Progenitor cell of endocrine pancreas (in vitro differentiated cells): ENCODE data around the gene SNAP29. TPM values are rescaled to one million over a fixed set of nuclear protein-coding genes. Genes with fewer than 3 reads are reported as not detected.

Experiments used
- DNase-seq: peaks from one replicate; pipeline ENCODE4 v3.0.0; 2021; ENCODE audit warnings: low spot score; ENCODE audit not compliant: unreplicated experiment
- H3K27ac Mint-ChIP-seq: 2 replicates; pipeline ENCODE4 v1.8.0; 2021; ENCODE audit warnings: mild to moderate bottlenecking, moderate library complexity, mixed read lengths
- H3K27me3 Mint-ChIP-seq: 2 replicates; pipeline ENCODE4 v1.8.0; 2021; ENCODE audit warnings: mixed read lengths
- H3K36me3 Mint-ChIP-seq: 2 replicates; pipeline ENCODE4 v1.8.0; 2022; ENCODE audit warnings: mixed read lengths; ENCODE audit not compliant: insufficient read depth
- H3K4me1 Mint-ChIP-seq: 2 replicates; pipeline ENCODE4 v1.8.0; 2021; ENCODE audit warnings: low read depth, mixed read lengths
- H3K4me3 Mint-ChIP-seq: 2 replicates; pipeline ENCODE4 v1.8.0; 2021; ENCODE audit warnings: low read depth, mild to moderate bottlenecking, moderate library complexity, mixed read lengths
- H3K9me3 Mint-ChIP-seq: 2 replicates; pipeline ENCODE4 v1.8.0; 2021; ENCODE audit warnings: low read depth, mixed read lengths
- CTCF ChIP-seq: fragments of 200-600 bp; sonication (generic); IDR thresholded peaks from one replicate; pipeline ENCODE4 v1.5.0; 2021; ENCODE audit warnings: antibody characterized with exemption, mild to moderate bottlenecking; ENCODE audit not compliant: unreplicated experiment
- total RNA-seq: library from RNA; stranded (reverse); gene quantifications from 2 replicates; pipeline ENCODE4 v1.2.1, GENCODE V29; 2021

The SNAP29 gene
- total RNA-seq, 1 donor from 2014 or later, result 20.6 TPM

- Mint-ChIP-seq H3K4me1 (peaks cover 23% of the 10 kb centered on the region), H3K27me3 (no peaks in the 10 kb centered on the region), H3K36me3 (peaks cover 5% of the 10 kb centered on the region), H3K27ac (peak overlapping the region; percentile 71), H3K9me3 (no peaks in the 10 kb centered on the region), H3K4me3 (no peak overlapping the region)
- no peak for TF ChIP-seq CTCF
- DNase-seq, result no peak
These were observed 10.4 kb downstream of the SNAP29 start for GRCh38 chr22:20869234-20869633.

GRCh38 chr22:20873214-20873613, 14.4 kb downstream of the SNAP29 start:
- no peaks in the 10 kb centered on the region for H3K9me3 Mint-ChIP-seq
- no peak for DNase-seq
- TF ChIP-seq CTCF, result no peak
- no peak overlapping the region for H3K27ac Mint-ChIP-seq
- peaks cover 7% of the 10 kb centered on the region for H3K36me3 Mint-ChIP-seq
- H3K27me3 Mint-ChIP-seq, result no peaks in the 10 kb centered on the region
- H3K4me1 Mint-ChIP-seq, result no peaks in the 10 kb centered on the region
- H3K4me3 Mint-ChIP-seq, result no peak overlapping the region

GRCh38 chr22:20875296-20875695, 16.5 kb downstream of the SNAP29 start:
- TF ChIP-seq CTCF, result no peak
- Mint-ChIP-seq H3K27me3 (no peaks in the 10 kb centered on the region), H3K27ac (no peak overlapping the region), H3K4me1 (no peaks in the 10 kb centered on the region), H3K9me3 (no peaks in the 10 kb centered on the region), H3K4me3 (no peak overlapping the region), H3K36me3 (peaks cover 4% of the 10 kb centered on the region)
- no peak for DNase-seq

GRCh38 chr22:20877715-20878114, 18.9 kb downstream of the SNAP29 start:
- H3K27ac Mint-ChIP-seq, result no peak overlapping the region
- H3K4me3 Mint-ChIP-seq, result no peak overlapping the region
- TF ChIP-seq CTCF, result no peak

GRCh38 chr22:20881231-20881630, 22.4 kb downstream of the SNAP29 start:
- H3K36me3 Mint-ChIP-seq, result peaks cover 10% of the 10 kb centered on the region
- no peak overlapping the region for H3K4me3 Mint-ChIP-seq
- H3K27ac Mint-ChIP-seq, result no peak overlapping the region
- DNase-seq, result no peak
- no peaks in the 10 kb centered on the region for H3K27me3 Mint-ChIP-seq
- TF ChIP-seq CTCF, result no peak
- H3K9me3 Mint-ChIP-seq, result no peaks in the 10 kb centered on the region
- peaks cover 6% of the 10 kb centered on the region for H3K4me1 Mint-ChIP-seq

More at GRCh38 chr22:20877715-20878114, 18.9 kb downstream of the SNAP29 start:
- H3K4me1 Mint-ChIP-seq, result no peaks in the 10 kb centered on the region
- no peaks in the 10 kb centered on the region for H3K9me3 Mint-ChIP-seq
- no peaks in the 10 kb centered on the region for H3K27me3 Mint-ChIP-seq
- H3K36me3 Mint-ChIP-seq, result peaks cover 11% of the 10 kb centered on the region
- DNase-seq, result no peak
